A673 (cell line): ENCODE data around the gene DAPK2.

Experiments
- CTCF ChIP-seq: fragments of 300-800, 200-600 bp; sonication (generic); conservative IDR thresholded peaks from 2 replicates; pipeline ENCODE4 v1.5.1; 2017; ENCODE audit warnings: low read depth, mild to moderate bottlenecking, antibody characterized with exemption, low read length, moderate library complexity, mixed read lengths
- EZH2 ChIP-seq: fragments of 200-600 bp; sonication (generic); IDR thresholded peaks from 2 replicates; pipeline ENCODE4 v1.6.1; 2017; ENCODE audit warnings: borderline replicate concordance, low read depth, mild to moderate bottlenecking, mixed read lengths, antibody characterized with exemption, low read length; ENCODE audit not compliant: poor library complexity, severe bottlenecking

DNA sequence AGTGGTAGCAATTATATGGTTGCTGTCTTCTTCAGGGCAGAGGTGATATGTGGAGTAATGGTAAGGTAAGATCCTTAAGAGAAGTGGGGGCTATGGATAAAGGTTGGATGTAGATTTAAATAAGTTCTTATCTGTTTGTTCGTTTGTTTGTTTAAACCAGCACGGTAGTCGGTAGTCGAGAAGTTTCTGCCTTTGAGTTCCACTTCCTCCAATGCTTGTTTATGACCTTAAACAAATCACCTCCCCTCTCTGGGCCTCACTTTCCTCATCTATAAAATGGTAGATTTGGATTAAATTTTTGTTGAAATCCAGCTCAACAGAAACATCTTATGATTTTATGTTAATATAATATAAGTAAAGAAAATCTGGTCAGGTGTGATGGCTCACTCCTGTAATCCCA lies 11.8 kb downstream of the DAPK2 start:
- TF ChIP-seq CTCF, result no peak
- no peak for TF ChIP-seq EZH2
